Ovary (tissue), 9 donors: ENCODE data around the gene PDX1. TPM values are rescaled to one million over a fixed set of nuclear protein-coding genes. Genes with fewer than 3 reads are reported as not detected.

Experiments
- DNase-seq, 5 donors: peaks; one replicate each; pipeline ENCODE4 v3.0.0-alpha.2; 2019 to 2020
- H3K27ac ChIP-seq, 2 donors: fragments of 200-600 bp; one replicate each; pipeline versions ENCODE4 v1.5.1 to v1.8.0; 2019 to 2022
- H3K27me3 ChIP-seq: fragments of 200-600 bp; one replicate; pipeline ENCODE4 v1.8.0; 2022
- H3K36me3 ChIP-seq: fragments of 200-600 bp; sonication (generic); one replicate; pipeline ENCODE4 v1.5.1; 2019
- H3K4me1 ChIP-seq: one replicate; pipeline ENCODE4 v1.8.1; 2013; ENCODE audit warnings: mild to moderate bottlenecking, moderate library complexity; ENCODE audit not compliant: insufficient read depth
- H3K4me3 ChIP-seq: fragments of 200-600 bp; sonication (generic); one replicate; pipeline ENCODE4 v1.5.1; 2017
- H3K9me3 ChIP-seq, 2 donors: fragments of 200-600 bp in 1 of 2; sonication (generic) in 1 of 2; one replicate each; pipeline versions ENCODE4 v1.5.1 to v1.8.1; 2013 to 2019; ENCODE audit warnings: mild to moderate bottlenecking in 1 of 2, moderate library complexity in 1 of 2
- EP300 ChIP-seq: sonication (generic); formaldehyde crosslinking; IDR thresholded peaks from one replicate; pipeline ENCODE4 v1.6.1; 2017; ENCODE audit warnings: antibody characterized with exemption
- POLR2A ChIP-seq: fragments of 450-650 bp; IDR thresholded peaks from one replicate; pipeline ENCODE4 v1.6.1; 2017; ENCODE audit warnings: antibody characterized with exemption, mild to moderate bottlenecking, moderate library complexity
- WGBS, 3 donors: extraction: QIAGEN DNeasy Blood & Tissue Kit in 1 of 3; methylation state at CpG; one replicate each; pipeline versions ENCODE4 v1.1.5 to v1.1.7; 2013 to 2017; 5-methylcytosine and 5-hydroxymethylcytosine counted together
- intact Hi-C, 4 donors: fragments of 100-400 bp; cut with DNase I; formaldehyde crosslinking; loops; one replicate each; pipeline versions ENCODE4 v1.11.0 to v1.15.1; 2022 to 2023
- polyA plus RNA-seq, 2 donors: library from polyadenylated mRNA; stranded (reverse); fragments of 200-250 nt in 1 of 2; fragments of 350-450 nt in 1 of 2; fragmentation: Illumina TruSeq in 1 of 2; extraction: RNeasy Lipid Tissue Mini Kit (QIAGEN cat#74804) in 1 of 2; gene quantifications; one replicate each; pipeline ENCODE4 v1.2.3, GENCODE V29; 2013 to 2014
- total RNA-seq, 7 donors: library from RNA; depleted of rRNA in 2 of 7; stranded (reverse); fragments of >200 nt in 2 of 7; fragmentation: NEBNext Ultra II Directional in 3 of 7; extraction: Animal tissue kit (Norgen Biotek cat#: 25700) in 3 of 7; gene quantifications; one replicate each; pipeline versions ENCODE4 v1.1.0 to v1.2.4, GENCODE V29; 2016 to 2023
- TF ChIP-seq, protein P1 (sequence below), 3 donors: fragments of 450-650 bp in 2 of 3; fragments of 200-600 bp in 1 of 3; IDR thresholded peaks; one replicate each; pipeline versions ENCODE4 v1.5.1 to v1.8.0; 2016 to 2022; ENCODE audit warnings: antibody characterized with exemption in 3 of 3, mild to moderate bottlenecking in 1 of 3
- donor health status: DM: no; HTN: no; CAD: no; lungs with moderate emphysema.
- donor health status: DM: no; HTN: no; CAD: no.
- donor health status: Bipolar disorder and iron deficiency.
- donor health status: DM: yes; HTN: yes; CAD: no.
- donor health status: DM: no; HTN: no; CAD: no.
- donor health status: DM: yes; HTN: yes; CAD: no.

Gene PDX1
- total and polyA plus RNA-seq, 9 donors, result not detected

DNA sequence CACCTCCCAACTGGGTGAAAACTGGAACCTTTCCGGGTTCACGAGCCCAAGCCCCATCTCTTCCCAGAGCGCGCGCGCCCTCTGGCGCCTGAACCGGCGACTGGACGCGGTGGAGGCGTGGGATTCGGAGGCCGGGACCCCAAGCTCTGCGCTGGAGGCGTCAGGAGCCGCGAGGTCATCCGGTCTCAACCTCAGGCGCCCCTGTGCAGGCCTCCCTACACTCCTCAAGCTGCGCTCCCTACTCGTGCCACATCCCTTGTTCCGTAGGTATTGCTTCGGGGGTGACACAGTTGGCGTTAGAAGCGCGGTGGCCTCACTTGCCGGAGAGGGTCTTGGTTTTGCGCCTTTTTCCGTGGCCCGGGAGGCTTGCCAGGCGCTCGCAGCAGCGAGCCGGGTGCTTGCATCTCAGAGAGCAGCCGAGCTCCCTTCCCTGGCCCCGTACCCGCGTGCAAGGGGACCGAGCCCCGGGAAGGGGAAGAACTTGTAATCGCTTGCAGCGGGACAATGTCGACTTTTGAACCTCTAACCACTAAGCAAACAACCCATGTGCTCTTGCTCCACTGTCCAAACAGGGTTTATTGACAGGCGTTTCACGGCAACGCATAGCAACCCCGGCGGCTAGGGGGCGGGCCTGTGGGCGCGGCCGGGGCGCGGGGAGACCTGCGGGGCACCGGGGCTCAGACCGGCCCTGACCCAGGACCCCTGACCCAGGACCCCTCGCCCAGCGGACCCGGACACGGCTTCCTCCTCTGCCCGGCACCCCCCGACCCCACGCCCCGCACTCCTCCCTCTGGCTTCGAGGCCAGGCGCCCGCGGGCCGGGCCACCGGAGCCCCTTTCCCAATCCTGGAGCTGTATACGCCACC, 40.8 kb downstream of the PDX1 start:
- TF ChIP-seq POLR2A (no peak), EP300 (no peak)
- TF ChIP-seq, protein P1, sequence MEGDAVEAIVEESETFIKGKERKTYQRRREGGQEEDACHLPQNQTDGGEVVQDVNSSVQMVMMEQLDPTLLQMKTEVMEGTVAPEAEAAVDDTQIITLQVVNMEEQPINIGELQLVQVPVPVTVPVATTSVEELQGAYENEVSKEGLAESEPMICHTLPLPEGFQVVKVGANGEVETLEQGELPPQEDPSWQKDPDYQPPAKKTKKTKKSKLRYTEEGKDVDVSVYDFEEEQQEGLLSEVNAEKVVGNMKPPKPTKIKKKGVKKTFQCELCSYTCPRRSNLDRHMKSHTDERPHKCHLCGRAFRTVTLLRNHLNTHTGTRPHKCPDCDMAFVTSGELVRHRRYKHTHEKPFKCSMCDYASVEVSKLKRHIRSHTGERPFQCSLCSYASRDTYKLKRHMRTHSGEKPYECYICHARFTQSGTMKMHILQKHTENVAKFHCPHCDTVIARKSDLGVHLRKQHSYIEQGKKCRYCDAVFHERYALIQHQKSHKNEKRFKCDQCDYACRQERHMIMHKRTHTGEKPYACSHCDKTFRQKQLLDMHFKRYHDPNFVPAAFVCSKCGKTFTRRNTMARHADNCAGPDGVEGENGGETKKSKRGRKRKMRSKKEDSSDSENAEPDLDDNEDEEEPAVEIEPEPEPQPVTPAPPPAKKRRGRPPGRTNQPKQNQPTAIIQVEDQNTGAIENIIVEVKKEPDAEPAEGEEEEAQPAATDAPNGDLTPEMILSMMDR (IDR thresholded peaks at IDR 0.05), result no peak
- DNase-seq, result peak in 1 of 5 donors; percentile 45
- Histone ChIP-seq H3K4me1 (peaks cover 4% of the 10 kb centered on the region), H3K9me3 (no peaks in the 10 kb centered on the region), H3K27me3 (no peaks in the 10 kb centered on the region), H3K36me3 (no peaks in the 10 kb centered on the region), H3K27ac (no peak overlapping the region), H3K4me3 (peak overlapping the region; percentile 16)
- WGBS, 3 donors, result 1 to 2% (median 2%) methylated on average over 50 to 73 of the region's 73 CpGs
- intact Hi-C loops, result no loop called here

DNA sequence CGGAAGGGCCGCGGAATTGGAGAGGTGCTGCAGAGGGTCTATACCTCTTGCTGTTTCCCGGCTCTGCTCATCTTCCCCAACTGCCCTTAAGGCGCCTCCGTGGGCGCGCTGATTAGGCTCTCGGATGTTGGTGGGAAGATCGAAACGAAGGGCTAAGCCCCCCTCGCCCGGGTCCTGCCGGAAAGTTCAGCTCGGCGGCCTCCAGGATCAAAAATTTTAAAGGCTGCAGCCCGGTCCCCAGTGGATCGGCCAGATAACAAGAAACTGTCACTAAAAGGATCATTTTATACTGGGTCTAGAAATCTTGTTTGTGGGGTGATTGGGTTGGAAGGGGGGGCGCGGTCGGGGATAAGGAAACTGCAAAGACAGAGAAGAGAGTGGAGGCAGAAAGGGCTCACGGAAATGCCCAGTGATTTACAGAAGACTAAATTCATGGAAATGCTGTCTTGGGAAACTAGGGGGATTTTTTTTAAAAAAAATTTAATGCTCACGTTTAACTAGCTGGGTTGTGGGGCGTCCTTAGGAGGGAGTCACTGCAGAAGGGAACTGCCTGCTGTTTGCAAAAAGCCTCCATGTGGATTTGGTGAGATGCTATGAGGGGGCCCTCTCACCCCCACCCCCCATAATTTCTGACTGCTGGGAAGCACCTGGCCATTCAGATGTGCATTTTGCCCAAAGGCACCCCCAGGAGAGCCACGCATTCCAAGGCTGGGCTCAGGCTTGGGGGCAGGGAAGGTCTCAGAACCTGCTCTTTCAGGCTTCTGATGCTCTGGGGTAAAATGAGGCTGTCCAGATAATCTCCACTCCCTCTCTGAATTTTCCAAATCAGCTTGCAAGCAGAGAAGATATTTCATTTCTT, 41.7 kb downstream of the PDX1 start:
- intact Hi-C loops, result no loop called here
- 8% methylated on average over 25 of the region's 25 CpGs for WGBS, 3 donors
- Histone ChIP-seq H3K4me1 (peaks cover 4% of the 10 kb centered on the region), H3K4me3 (peak overlapping the region; percentile 16), H3K9me3 (no peaks in the 10 kb centered on the region), H3K36me3 (no peaks in the 10 kb centered on the region), H3K27me3 (no peaks in the 10 kb centered on the region), H3K27ac (no peak overlapping the region)
- TF ChIP-seq, protein P1 (IDR thresholded peaks at IDR 0.05), result no peak
- TF ChIP-seq POLR2A (no peak), EP300 (no peak)
- DNase-seq, result no peak

DNA sequence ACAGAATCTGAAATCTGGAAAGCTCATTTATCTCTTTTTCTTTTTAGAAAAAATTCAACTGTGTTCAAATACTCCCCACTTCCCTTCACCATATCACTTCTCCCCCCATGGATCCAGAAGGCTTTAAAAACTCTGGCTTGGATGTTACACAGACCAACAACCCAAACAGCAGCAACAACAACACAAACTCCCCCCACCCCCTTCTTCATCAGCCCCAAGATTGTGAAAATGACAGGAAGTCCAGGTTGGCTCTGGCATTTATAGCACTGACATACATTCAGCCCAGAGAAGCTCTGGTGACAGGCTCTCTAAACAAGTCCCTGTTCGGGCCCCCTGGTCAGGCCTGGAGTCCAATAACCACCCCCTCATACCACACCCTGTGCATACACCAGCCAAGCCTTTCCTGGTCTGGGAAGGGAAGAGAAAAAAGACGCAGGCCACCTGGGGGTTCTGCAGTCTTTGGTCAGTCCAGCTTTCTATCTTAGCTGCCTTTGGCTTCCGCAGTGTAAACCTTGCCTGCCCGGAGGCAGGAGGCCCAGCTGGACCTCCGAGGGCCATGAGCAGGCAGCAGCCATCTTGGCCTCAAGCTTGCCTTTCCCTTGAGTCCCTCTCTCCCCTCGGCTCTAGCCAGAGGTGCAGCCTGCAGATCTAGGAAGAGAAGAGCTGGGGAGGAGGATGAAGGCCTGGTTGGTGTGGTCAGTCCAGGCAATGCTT, 42.5 kb downstream of the PDX1 start:
- intact Hi-C loops, result no loop called here
- no peak overlapping the region for H3K4me3 ChIP-seq
- no peaks in the 10 kb centered on the region for H3K27me3 ChIP-seq
- no peak overlapping the region for H3K27ac ChIP-seq
- H3K36me3 ChIP-seq, result no peaks in the 10 kb centered on the region
- WGBS, 3 donors, result 41 to 57% (median 50%) methylated on average over 6 of the region's 6 CpGs
- TF ChIP-seq EP300 (no peak), POLR2A (no peak)
- TF ChIP-seq, protein P1 (IDR thresholded peaks at IDR 0.05), result no peak
- peaks cover 4% of the 10 kb centered on the region for H3K4me1 ChIP-seq
- H3K9me3 ChIP-seq, result no peaks in the 10 kb centered on the region
- DNase-seq, result no peak

DNA sequence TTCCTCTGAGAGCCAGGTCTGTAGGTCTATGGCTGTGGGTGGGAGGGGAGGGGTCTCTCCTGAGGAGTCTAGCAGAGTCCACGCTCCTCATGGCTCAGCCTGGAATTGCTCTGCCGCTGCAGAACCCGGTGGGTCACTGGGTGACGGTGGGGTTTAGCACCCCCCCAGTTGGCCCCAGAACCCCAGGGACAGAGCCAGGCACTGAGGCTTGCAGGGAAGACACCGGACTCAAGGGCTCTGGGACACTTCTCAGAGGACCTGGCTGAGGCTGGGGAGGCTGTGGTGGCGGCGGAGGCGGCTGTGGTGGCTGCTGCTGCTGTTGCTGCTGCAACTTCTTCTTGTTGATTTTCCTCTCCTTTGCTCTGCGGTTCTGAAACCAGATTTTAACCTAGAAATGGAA, 43.2 kb downstream of the PDX1 start:
- no peak for DNase-seq
- H3K4me3 ChIP-seq, result no peak overlapping the region
- H3K27me3 ChIP-seq, result no peaks in the 10 kb centered on the region
- peaks cover 4% of the 10 kb centered on the region for H3K4me1 ChIP-seq
- no peak for TF ChIP-seq POLR2A
- no peaks in the 10 kb centered on the region for H3K36me3 ChIP-seq
- H3K9me3 ChIP-seq, result no peaks in the 10 kb centered on the region
- no peak overlapping the region for H3K27ac ChIP-seq
- intact Hi-C loops, result no loop called here
- 58 to 68% (median 68%) methylated on average over 9 of the region's 9 CpGs for WGBS, 3 donors
